Stimulated activated CD4-positive, alpha-beta T cell treated with anti-CD3 and anti-CD28 coated beads, Interleukin-4, amount 100 ng/mL, for 4 hours (primary cell): Measurements from ENCODE around the gene COPG1.
A peak's percentile ranks its signal among the peaks of the same experiment; 100 is the strongest.

Experiments
- DNase-seq, 2 experiments: peaks; one replicate each; pipeline ENCODE4 v3.0.0-alpha.2; 2020

COPG1 gene

GRCh38 chr3:129315998-129316247, 66.5 kb downstream of the COPG1 start:
- no peak for DNase-seq

GRCh38 chr3:129316248-129317013, 67.0 kb downstream of the COPG1 start:
- DNase-seq = peak; percentile 82 to 91

DNA sequence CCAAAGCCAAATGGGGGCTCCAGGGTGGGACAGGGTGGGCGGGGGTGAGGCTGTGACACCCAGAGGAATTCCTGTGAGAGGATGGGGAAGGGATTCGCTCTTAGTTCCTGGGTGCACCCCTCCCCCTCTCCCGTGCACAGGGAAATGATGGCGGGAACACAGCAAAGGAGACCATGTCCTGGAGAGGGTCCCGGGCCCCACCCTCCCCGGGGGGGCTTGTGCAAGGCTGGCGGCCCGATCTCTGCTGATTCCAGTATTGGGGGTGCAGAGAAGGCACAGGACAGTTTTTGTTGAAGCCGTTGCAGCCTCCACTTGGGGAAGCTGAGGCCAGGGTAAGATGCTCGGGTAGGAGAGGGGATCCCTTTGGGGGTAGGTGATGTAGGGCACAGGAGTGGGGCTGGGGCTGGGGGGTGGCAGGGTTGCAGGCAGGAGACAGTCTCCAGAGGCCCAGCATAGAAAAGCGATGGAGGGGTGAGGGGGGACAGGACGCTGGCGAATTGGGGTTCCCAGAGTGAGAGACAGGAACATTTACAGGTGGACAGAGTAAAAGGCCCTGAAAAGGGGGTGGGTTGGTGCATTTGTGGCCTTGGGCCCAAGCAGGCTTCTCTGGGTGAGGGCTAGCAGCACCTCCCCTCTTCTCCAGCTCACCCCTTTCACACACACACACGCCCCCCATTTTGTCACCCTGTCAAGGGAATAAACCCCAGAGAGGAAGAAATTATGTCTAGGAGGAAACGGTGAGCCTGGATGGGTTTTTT, 67.8 kb downstream of the COPG1 start:
- no peak for DNase-seq

DNA sequence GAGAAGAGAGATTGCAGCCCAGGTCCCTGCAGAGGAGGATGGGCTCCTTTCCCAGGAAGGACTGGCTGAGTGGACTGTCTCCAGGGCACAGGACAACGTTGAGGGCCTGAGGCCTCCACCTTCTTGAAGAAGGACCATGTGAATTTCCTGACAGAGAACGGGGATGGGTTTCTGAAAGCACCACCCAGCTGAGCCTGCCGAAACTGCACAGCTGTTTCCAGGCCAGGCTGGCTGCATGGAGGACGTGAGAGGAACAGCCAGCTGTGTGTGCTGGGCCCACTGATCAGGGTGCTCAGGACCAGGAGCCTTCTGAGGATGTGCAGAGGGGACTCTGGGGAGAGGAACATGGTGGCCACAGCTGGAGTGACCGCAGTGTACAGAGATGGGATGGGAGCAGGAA, 68.4 kb downstream of the COPG1 start:
- DNase-seq = no peak

DNA sequence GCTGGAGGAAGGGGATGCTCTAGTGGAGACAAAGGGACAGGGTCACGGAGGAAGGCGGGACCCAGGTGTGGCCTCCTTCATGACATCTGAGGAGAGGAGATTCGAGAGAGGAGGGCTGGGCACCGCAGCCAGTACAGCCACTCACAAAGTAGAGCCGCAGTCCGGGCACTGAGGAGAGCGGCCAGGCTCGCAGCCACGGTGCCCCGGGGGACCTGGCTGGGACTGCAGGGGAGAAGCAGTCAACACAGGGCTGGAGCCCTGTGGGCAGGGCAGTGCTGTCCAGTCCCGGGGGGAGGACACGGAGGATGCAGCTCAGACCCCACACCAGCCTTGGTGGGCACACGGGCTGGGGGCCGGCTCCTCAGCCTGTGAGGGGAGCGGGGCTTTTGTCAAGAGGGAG, 69.5 kb downstream of the COPG1 start:
- DNase-seq = no peak

GRCh38 chr3:129320261-129320660, 70.9 kb downstream of the COPG1 start:
- DNase-seq = no peak

- DNase-seq = no peak
Observed at GRCh38 chr3:129320825-129321487, 71.5 kb downstream of the COPG1 start.

DNA sequence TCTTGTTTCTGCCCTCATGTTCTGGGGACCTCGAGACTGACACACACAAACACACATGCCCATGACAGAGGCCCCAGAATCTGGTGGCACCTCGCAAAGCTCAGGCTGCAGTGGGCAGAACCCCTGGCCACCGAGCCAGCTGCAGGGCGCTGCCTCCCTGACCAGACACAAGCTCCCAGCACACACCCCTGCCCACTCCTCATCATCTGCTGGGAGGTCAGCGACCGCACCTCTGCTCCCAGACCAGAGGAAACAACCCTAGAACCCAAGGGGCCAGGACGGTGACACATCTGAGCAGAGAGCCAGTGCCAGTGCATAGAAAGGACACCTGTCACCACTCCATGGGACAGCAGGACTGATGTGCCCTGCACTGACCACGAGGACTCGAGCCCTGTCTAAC, 72.5 kb downstream of the COPG1 start:
- no peak for DNase-seq

- DNase-seq = no peak
Observed at GRCh38 chr3:129323651-129324294, 74.4 kb downstream of the COPG1 start.

- DNase-seq = no peak
Observed at GRCh38 chr3:129324855-129325254, 75.4 kb downstream of the COPG1 start.

- DNase-seq = no peak
Observed at GRCh38 chr3:129325383-129325782, 76.0 kb downstream of the COPG1 start.

DNA sequence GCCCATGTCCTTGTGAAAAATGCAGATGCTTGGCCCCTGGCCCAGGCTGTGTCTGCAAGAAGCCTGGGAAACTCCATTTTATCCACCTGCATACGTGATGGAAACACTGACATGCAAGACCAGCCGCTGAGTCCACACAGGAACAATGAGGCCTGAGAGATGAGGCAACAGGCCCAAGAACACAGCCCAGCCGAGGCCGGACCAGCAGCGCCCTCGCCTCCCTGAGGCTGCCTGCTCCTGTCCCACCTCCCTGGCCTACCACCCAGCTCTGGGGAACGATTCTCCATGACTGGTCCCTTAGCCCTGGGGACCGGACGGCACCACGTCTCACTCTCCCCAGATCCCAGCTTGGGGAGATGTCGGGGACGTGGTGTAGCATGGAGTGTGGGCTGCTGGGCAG, 76.7 kb downstream of the COPG1 start:
- no peak for DNase-seq

DNA sequence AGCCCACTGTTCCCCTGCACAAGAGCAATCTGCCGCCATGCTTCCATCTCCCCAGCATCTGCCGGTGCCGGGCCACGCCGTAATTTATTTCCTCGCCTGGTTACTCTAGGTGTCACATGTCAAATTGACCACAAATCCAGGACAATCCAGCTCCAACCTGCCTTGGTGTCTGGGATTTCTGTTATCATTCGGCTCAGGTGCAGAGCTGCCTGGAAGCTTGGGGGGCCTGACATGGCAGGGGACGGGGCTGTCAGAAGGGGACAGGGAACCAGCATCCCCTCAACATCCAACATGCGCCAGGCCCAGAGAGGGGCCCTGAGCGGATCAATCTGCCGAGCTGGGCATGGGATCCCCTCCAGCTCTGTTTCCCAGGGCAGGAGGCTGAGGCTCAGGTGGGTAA, 77.2 kb downstream of the COPG1 start:
- DNase-seq = no peak
